HG03103 (cell line): ENCODE results near the gene CD276.
"Not testable (repeated sequence)": the region's sequence is repeated elsewhere in the genome, so short reads cannot be mapped to it uniquely, and the experiment has no call there.

ENCODE experiments used
- ATAC-seq: cut with Tn5 transposase; IDR thresholded peaks from one replicate; pipeline ENCODE4 v1.9.1; 2021; ENCODE audit warnings: low read depth; ENCODE audit not compliant: unreplicated experiment

CD276 gene

DNA sequence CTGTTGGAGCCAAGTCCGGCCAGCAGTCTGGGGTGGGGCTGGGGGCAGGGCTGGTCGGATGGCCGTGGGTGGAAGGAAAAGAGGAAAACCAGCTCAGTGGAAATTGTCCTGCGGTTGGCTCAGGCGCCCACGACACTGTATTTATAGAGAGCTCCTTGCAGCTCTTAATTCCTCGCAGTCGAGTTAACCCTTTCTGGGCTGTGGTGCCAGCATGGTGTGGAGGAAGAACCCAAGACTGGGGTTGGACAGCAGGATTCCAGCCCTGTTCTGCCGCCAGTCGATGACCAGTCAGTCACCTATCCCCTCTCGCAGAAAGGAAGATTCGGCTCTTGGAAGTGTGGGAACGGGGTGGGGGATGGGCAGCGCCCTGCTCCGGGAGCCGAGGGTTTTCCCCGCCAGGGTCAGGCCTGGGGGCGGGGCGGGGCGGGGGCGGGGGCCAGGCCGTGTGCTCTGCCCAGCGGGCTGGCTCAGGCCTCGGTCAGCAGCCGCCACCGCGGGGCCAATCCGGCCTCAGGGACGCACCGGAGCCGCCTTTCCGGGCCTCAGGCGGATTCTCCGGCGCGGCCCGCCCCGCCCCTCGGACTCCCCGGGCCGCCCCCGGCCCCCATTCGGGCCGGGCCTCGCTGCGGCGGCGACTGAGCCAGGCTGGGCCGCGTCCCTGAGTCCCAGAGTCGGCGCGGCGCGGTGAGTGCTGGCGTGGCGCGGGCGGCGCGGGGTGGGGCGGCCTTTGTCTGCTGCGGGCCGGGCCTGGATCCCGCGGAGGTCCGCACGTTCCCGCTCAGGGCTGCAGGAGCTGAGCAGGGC, at the start of gene CD276:
TSS of gene CD276 (plus strand) at position 607 of the 804 bp plus-strand sequence. CDS start 15,257 bp downstream, outside the sequence.
- no peak for ATAC-seq

DNA sequence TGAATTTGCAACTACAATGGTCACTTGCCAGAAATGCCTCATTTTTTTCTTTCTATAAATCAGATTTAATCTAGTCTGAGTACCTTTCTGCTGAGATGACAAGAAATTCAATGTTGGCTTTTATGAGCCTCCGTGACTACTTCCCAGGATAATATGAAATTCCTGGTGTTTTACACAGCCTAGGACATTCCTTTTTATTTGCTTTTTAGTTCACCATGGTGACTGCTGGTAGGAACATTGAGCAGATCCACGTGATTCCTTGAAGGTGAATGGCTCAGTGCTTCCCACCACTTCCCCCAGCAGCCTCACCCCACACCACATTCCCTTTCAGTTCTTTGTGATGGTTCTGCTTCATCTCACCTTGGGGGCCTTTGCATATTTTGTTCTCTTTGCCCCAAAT, 46.7 kb upstream of the CD276 start:
- ATAC-seq = no peak

- not testable (repeated sequence) for ATAC-seq
Measured at GRCh38 chr15:73639464-73639863, 44.7 kb upstream of the CD276 start.

GRCh38 chr15:73647259-73648013, 36.7 kb upstream of the CD276 start:
- ATAC-seq = no peak

DNA sequence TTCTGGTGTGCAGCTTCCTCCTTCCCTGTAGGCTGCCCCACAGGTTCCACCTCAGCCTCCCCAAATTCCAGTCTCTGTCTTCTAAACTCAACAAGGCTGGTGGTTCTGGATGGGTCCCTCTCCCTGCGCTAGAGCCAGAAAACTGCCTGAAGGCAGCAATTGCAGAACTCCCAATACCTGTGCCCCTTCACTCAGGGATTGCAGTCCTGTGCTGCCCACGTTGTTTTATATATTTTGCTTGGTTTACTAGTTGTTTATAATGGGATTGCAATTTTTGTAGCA, 36.2 kb upstream of the CD276 start:
- ATAC-seq = no peak

DNA sequence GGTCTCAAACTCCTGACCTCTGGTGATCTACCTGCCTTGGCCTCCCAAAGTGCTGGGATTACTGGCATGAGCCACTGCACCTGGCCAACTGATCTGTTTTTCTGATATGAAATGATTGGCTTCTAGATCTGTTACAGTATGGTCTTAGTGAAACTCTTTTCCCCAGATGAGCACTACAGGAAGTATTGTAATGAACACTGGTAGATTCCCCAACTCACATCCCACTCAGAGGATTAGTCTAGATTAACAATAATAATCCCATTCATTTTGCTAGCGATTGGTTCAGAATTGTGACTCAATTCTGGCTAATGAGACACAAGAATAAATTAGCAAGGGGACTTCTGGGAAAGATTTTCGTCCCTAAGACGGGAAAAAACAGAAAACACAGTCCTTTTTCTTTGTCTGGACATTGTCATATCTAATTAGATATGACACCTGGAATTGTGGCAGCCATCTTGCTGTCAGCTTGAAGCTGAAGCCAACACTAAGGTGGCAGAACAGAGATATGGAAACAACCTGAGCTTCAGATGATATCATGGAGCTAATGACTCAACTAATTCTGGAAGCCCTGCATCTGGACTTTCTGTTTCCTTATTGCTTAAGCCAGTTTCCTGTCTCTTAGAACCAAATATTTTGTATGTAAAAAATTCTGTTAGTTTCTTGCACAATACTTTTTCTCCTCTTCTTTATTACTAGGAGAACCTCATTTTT, 33.6 kb upstream of the CD276 start:
- no peak for ATAC-seq

GRCh38 chr15:73654659-73655058, 29.5 kb upstream of the CD276 start:
- no peak for ATAC-seq

DNA sequence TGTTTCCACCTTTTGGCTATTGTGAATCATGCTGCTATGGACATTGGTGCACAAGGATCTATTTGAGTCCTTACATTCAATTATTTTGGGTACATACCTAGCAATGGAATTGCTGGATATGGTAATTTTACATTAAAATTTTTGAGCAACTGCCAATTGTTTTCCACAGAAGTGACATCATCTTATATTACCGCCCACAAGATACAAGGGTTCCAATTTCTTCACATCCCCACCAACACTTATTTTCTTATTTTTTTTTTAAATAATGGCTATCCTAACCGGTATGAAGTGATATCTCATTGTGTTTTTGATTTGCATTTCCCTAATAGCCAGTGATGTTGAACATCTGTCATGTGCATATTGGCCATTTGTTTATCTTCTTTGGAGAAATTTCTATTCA, 28.5 kb upstream of the CD276 start:
- ATAC-seq = no peak

GRCh38 chr15:73658645-73659044, 25.5 kb upstream of the CD276 start:
- no peak for ATAC-seq

DNA sequence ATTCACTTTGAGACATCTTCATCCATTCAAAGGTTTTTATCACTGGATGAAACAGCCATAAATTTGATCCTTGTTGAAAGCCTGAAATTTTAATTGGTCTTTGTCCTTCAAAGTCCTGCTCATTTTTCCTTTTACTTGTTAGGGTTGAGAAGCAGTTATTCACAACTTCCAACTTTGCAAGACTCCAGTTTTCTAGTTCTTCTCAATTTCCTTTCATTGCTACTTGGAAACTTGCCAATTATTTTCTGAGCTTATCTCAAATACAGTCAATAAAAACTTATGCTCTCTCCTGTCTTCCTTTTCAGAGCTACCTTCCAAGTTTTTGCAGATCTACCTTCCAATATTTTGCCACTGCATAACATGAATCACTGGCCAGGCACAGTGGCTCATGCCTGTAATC, 23.7 kb upstream of the CD276 start:
- ATAC-seq = no peak

- ATAC-seq = no peak
Measured at GRCh38 chr15:73674587-73674986, 9.6 kb upstream of the CD276 start.

GRCh38 chr15:73677146-73677607, 7.0 kb upstream of the CD276 start:
- no peak for ATAC-seq

DNA sequence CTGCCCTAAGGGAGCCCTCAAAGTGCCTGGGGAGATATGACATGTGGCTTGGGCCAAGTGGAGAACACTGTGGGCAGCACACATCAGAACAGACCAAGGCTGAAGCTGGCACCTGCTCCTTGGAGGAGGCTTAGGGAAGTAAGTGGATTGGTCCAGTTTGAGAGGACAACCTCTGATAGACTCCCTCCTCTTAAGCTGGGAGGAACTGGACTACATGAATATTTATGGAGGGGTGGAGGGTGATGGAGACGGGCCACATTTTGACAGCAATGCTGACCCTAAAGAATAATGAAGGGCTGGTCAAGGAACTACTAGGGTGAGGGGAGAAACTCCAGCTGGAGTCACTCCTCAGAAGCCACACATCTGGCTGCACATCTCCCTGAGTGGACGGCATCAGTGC, 6.5 kb upstream of the CD276 start:
- ATAC-seq = no peak

GRCh38 chr15:73678498-73678897, 5.7 kb upstream of the CD276 start:
- ATAC-seq = no peak

GRCh38 chr15:73679180-73679579, 5.0 kb upstream of the CD276 start:
- ATAC-seq = no peak

DNA sequence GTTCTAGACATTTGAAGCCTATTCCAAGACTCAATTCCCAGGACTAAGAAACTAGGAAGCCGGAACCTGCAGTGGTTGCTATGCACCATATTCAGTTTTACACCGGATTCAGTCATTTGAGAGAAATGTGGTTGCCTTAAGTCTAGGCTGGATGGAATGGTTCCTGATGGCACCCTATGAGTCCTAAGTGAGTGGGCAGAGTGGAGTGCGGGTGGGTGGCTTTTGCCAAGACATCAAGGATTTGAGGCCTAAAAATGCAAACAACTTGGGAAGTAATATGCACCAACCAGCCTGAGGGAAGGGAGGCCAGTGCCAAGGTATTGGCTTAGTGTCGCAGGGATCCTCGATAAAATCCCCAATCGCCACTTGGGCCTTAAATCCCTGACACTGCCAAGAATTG, 4.2 kb upstream of the CD276 start:
- no peak for ATAC-seq

- no peak for ATAC-seq
Measured at GRCh38 chr15:73680549-73680948, 3.6 kb upstream of the CD276 start.

GRCh38 chr15:73681063-73681462, 3.1 kb upstream of the CD276 start:
- no peak for ATAC-seq

- ATAC-seq = no peak
Measured at GRCh38 chr15:73681856-73682599, 2.2 kb upstream of the CD276 start.

- ATAC-seq = no peak
Measured at GRCh38 chr15:73682600-73683090, 1.5 kb upstream of the CD276 start.
